ENCODE results near the gene BAX.
"Not testable (repeated sequence)": the region's sequence is repeated elsewhere in the genome, so short reads cannot be mapped to it uniquely, and the experiment has no call there.

BAX gene

DNA sequence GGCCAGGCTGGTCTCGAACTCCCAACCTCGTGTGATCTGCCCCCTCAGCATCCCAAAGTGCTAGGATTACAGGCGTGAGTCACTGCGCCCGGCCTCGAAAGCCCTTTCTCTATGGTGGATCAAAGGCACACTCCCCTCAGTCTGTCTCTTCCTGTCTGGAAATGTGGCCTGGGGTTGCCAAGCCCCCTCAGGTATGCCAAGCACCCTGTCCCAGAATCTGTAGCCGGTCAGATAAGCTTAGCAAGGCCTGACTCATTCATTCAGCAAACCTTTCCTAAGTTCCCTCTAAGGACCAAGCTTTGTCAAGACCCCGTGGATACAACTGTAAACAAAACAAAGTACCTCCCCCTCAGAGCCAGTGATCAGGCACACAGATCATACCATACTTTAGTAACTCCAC is 40.5 kb upstream of the BAX start:
- TF ChIP-seq CTCF (conservative IDR thresholded peaks at IDR 0.05) (no peak), ZFX (IDR thresholded peaks at IDR 0.05) (no peak)
- H3K27ac ChIP-seq, result no peak overlapping the region

- TF ChIP-seq CTCF (conservative IDR thresholded peaks at IDR 0.05), result no peak
- no peak for TF ChIP-seq ZFX (IDR thresholded peaks at IDR 0.05)
- no peak overlapping the region for H3K27ac ChIP-seq
Measured at GRCh38 chr19:48915757-48916156, 38.9 kb upstream of the BAX start.

DNA sequence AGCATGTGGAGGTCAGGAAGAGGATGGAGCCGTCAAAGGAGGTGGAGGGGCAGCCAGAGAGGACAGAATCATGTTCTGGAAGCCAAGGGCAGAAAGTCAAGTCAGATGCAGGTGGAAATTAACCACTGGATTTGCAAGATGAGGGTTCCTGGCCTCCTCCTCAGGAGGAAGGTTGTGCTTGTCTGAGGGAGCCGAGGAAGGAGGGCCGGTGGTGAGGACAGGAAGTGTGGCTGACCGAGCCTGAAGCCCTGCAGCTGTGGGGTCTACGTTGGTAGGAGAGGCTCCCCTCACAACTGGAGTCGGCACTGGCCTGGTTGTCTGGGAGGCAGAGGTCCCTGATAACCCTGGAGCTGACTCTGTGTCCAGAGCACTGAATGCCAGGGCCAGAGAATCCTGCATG is 36.6 kb upstream of the BAX start:
- no peak overlapping the region for H3K27ac ChIP-seq
- no peak for TF ChIP-seq ZFX (IDR thresholded peaks at IDR 0.05)
- no peak for TF ChIP-seq CTCF (conservative IDR thresholded peaks at IDR 0.05)

DNA sequence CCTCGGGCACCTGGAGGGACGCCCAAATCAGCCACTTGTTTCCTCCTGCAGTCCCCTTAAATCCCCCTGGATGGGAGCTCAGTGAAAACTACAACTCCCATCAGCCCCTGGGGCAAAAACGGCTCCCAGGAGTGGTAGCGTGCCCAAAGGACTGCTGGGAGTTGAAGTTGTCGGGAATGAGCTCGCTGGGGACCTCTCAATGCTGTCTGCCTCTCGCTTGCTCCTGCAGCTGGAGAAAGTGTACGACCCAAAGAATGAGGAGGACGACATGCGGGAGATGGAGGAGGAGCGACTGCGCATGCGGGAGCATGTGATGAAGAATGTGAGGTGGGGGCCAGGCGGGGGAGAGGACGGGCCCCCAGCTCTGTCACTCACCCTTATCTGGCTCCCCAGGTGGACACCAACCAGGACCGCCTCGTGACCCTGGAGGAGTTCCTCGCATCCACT is 35.9 kb upstream of the BAX start:
- H3K27ac ChIP-seq, result no peak overlapping the region
- no peak for TF ChIP-seq ZFX (IDR thresholded peaks at IDR 0.05)
- no peak for TF ChIP-seq CTCF (conservative IDR thresholded peaks at IDR 0.05)

- H3K27ac ChIP-seq, result not testable (repeated sequence)
Measured at GRCh38 chr19:48919271-48919670, 35.4 kb upstream of the BAX start.

GRCh38 chr19:48920949-48921348 is 33.7 kb upstream of the BAX start:
- H3K27ac ChIP-seq, result no peak overlapping the region
- TF ChIP-seq CTCF (conservative IDR thresholded peaks at IDR 0.05) (no peak), ZFX (IDR thresholded peaks at IDR 0.05) (no peak)

- TF ChIP-seq CTCF (conservative IDR thresholded peaks at IDR 0.05) (no peak), ZFX (IDR thresholded peaks at IDR 0.05) (no peak)
- H3K27ac ChIP-seq, result no peak overlapping the region
Measured at GRCh38 chr19:48921721-48922500, 32.8 kb upstream of the BAX start.

Data from C4-2B (cell line).